ENCODE data around the gene RCOR1. TPM values are rescaled to one million over a fixed set of nuclear protein-coding genes. Genes with fewer than 3 reads are reported as not detected.
"Not testable (repeated sequence)": the region's sequence is repeated elsewhere in the genome, so short reads cannot be mapped to it uniquely, and the experiment has no call there.

The RCOR1 gene
- total RNA-seq, 4 donors from 2014 or later = 3.3 to 40.0 (median 19.7) TPM

GRCh38 chr14:102630405-102630804 lies 38.0 kb downstream of the RCOR1 start:
- H3K36me3 ChIP-seq = no peaks in the 10 kb centered on the region
- H3K27ac ChIP-seq = no peak overlapping the region
- H3K9me3 ChIP-seq = no peaks in the 10 kb centered on the region
- intact Hi-C loops (cut with DNase I; ENCODE audit: low total_unique reads) = no loop called here
- no peak for DNase-seq
- H3K27me3 ChIP-seq = no peaks in the 10 kb centered on the region
- no peaks in the 10 kb centered on the region for H3K4me1 ChIP-seq
- no peak overlapping the region for H3K4me3 ChIP-seq
- TF ChIP-seq CTCF (IDR thresholded peaks at IDR 0.05) = no peak
- no peak for TF ChIP-seq POLR2A (IDR thresholded peaks at IDR 0.05)

- Histone ChIP-seq H3K4me3 (no peak overlapping the region), H3K27ac (no peak overlapping the region), H3K27me3 (no peaks in the 10 kb centered on the region), H3K4me1 (no peaks in the 10 kb centered on the region), H3K36me3 (no peaks in the 10 kb centered on the region), H3K9me3 (no peaks in the 10 kb centered on the region)
- TF ChIP-seq POLR2A (IDR thresholded peaks at IDR 0.05) (no peak), CTCF (IDR thresholded peaks at IDR 0.05) (no peak)
- intact Hi-C loops (cut with DNase I; ENCODE audit: low total_unique reads) = no loop called here
- DNase-seq = no peak
These were observed 38.4 kb downstream of the RCOR1 start for GRCh38 chr14:102630881-102631280.

DNA sequence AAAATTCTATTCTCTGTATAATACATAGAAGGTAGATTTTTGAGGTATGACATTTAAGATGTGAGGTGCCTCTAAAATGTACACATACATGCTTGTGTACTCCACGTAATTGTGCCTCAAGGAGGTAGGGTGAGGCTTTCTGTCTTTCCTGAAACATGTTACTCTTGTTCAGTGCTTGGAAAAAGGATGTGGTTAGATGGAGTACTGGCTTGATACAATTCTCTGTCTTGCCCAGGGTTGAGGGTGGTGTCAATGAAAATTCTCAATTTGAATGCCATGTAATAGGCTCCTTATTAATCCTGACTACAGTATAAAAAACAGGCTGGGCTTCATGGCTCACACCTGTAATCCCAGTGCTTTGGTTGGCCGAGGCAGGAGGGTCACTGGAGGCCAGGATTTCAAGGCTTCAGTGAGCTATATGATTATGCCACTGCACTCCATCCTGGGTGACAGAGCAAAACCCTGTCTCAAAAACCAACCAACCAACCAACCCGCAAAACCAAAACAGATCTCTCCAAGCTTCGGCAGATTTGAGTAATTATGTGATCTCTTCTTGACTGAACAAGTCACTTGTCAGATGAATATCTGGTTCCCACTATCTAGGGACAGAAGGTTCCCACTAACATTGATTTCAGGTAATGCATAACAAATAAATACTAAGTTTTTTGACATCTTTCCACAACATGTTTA lies 41.6 kb downstream of the RCOR1 start:
- no peak for DNase-seq
- intact Hi-C loops (cut with DNase I; ENCODE audit: low total_unique reads) = no loop called here

DNA sequence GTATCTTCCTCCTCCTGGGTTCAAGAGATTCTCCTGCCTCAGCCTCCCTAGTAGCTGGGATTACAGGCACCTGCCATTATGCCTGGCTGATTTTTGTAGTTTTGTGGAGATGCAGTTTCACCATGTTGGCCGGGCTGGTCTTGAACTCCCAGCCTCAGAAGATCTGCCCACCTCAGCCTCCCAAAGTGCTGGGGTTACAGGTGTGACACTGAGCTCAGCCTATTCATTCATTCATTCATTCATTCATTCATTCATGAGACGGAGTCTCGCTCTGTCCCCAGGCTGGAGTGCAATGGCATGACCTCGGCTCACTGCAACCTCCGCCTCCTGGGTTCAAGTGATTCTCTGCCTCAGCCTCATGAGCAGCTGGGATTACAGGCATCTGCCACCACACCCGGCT lies 47.2 kb downstream of the RCOR1 start:
- intact Hi-C loops (cut with DNase I; ENCODE audit: low total_unique reads); H3K9me3 ChIP-seq: not testable (repeated sequence)

More for the DNA sequence above, 41.6 kb downstream of the RCOR1 start:
- H3K36me3 ChIP-seq = no peaks in the 10 kb centered on the region
- no peak overlapping the region for H3K4me3 ChIP-seq
- no peak overlapping the region for H3K27ac ChIP-seq
- H3K27me3 ChIP-seq = no peaks in the 10 kb centered on the region
- H3K4me1 ChIP-seq = no peaks in the 10 kb centered on the region
- TF ChIP-seq CTCF (IDR thresholded peaks at IDR 0.05) = no peak
- TF ChIP-seq POLR2A (IDR thresholded peaks at IDR 0.05) = no peak
- no peaks in the 10 kb centered on the region for H3K9me3 ChIP-seq

GRCh38 chr14:102644523-102644922 lies 52.1 kb downstream of the RCOR1 start:
- Histone ChIP-seq H3K36me3 (no peaks in the 10 kb centered on the region), H3K27me3 (no peaks in the 10 kb centered on the region), H3K4me3 (no peak overlapping the region), H3K27ac (no peak overlapping the region), H3K9me3 (no peaks in the 10 kb centered on the region), H3K4me1 (no peaks in the 10 kb centered on the region)
- intact Hi-C loops (cut with DNase I; ENCODE audit: low total_unique reads) = no loop called here
- DNase-seq = no peak
- TF ChIP-seq POLR2A (IDR thresholded peaks at IDR 0.05) = no peak
- TF ChIP-seq CTCF (IDR thresholded peaks at IDR 0.05) = no peak

More for the DNA sequence above, 47.2 kb downstream of the RCOR1 start:
- not testable (repeated sequence) for H3K27ac ChIP-seq, H3K4me3 ChIP-seq, DNase-seq, H3K4me1 ChIP-seq, H3K36me3 ChIP-seq, H3K27me3 ChIP-seq
